Measurements from ENCODE around the gene GPRIN1.
"Not testable (repeated sequence)": the region's sequence is repeated elsewhere in the genome, so short reads cannot be mapped to it uniquely, and the experiment has no call there.

GPRIN1 gene

GRCh38 chr5:176565760-176566288 is 44.1 kb downstream of the GPRIN1 start:
- no peak for DNase-seq

DNA sequence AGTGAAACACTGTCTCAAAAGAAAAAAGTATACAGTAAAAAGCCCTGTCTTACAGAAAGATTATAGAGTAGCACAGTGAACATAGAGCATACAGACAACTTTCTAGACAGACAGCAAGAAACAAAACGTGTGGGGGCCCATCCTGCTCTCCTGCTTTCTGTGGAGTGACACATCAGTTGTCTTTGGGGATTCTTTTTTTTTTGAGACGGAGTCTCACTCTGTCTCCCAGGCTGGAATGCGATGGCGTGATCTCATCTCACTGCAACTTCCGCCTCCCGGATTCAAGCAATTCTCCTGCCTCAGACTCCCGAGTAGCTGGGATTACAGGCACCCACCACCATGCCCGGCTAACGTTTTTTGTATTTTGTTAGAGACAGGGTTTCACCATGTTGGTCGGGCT is 46.0 kb downstream of the GPRIN1 start:
- DNase-seq, result no peak

DNA sequence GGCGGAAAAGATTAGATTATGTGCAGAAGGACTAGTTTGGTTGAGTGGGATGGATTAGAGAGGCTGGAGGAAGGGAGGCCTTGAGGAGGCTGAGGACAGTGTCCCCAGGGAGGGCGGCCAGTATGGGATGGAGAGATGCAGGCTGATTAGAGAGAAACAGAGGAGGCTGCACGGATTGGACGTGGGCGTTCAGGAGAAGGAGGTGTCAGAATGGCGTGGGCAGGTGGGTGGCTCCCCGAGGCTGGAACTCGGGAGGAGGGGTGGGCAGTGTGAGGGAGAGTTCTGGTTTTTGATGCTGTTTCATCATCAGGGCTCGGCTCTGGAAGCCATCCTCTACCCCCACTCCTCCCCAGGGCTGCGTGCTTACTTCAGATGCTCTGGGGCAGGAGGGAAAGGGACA is 47.8 kb downstream of the GPRIN1 start:
- DNase-seq, result no peak

- no peak for DNase-seq
These were observed 48.7 kb downstream of the GPRIN1 start for GRCh38 chr5:176561259-176561658.

GRCh38 chr5:176560364-176560763 is 49.6 kb downstream of the GPRIN1 start:
- DNase-seq, result no peak

- DNase-seq, result no peak
These were observed 50.3 kb downstream of the GPRIN1 start for GRCh38 chr5:176559683-176560082.

DNA sequence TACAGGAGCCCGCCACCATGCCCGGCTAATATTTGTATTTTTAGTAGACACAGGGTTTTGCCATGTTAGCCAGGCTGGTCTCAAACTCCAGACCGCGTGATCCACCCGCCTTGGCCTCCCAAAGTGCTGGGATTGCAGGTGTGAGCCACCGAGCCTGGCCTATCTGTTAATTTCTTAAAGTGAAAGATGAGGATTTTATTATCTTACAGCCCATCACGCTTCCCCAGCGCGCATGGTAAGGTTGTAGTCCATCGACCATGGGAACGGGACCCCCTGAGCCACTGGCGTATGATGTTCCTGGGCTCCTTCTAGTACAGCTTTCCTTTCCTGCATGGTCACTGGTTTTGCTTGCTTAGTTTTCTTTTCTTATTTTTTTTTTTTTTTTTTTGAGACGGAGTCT is 52.1 kb downstream of the GPRIN1 start:
- no peak for DNase-seq

GRCh38 chr5:176553260-176554085 is 56.5 kb downstream of the GPRIN1 start:
- DNase-seq, result no peak

DNA sequence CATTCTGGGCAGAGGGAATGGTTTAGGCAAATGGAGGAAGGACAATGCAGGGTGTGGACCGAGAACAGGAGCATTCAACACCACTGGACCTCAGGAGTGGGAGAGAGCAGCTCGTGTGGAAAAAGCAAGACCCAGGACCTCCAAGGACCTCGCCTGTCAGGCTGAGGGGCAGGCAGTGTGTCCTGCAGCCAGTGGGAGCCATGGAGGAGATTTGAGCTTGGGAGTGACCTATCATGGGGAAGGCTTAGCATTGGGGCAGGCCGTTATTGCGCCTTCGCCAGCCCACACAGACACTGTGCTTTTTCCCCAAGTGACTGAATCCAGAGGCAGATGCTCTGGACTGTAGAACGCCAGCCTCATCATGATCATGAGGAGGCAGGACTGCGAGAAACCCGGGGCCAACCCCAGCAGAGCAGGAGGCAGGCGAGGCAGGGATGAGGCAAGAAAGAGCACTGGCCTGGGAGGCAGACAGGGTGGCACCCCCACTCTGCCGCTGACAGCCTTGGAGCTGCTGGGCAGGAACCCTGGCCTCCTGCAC is 57.6 kb downstream of the GPRIN1 start:
- no peak for DNase-seq

DNA sequence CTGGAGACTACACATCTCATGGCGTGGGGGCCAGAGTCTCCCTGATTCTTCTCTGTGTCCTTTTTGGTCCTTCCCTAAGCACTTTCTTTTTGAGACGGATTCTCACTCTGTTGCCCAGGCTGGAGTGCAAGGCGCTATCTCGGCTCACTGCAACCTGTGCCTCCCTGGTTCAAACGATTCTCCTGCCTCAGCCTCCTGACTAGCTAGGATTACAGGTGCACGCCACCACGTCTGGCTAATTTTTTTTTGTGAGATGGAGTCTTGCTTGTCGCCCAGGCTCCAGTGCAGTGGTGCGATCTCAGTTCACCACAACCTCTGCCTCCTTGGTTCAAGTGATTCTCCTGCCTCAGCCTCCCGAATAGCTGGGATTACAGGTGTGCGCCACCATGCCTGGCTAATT is 59.0 kb downstream of the GPRIN1 start:
- not testable (repeated sequence) for DNase-seq

- DNase-seq, result no peak
These were observed 59.6 kb downstream of the GPRIN1 start for GRCh38 chr5:176550275-176550831.

- DNase-seq, result no peak
These were observed 60.1 kb downstream of the GPRIN1 start for GRCh38 chr5:176549871-176550270.

GRCh38 chr5:176548967-176549444 is 61.0 kb downstream of the GPRIN1 start, which contains the start of gene CDHR2:
Gene CDHR2, plus strand, starts transcription at chr5:176549342. Its CDS starts 16,011 bp downstream, at chr5:176565353.
- no peak for DNase-seq

DNA sequence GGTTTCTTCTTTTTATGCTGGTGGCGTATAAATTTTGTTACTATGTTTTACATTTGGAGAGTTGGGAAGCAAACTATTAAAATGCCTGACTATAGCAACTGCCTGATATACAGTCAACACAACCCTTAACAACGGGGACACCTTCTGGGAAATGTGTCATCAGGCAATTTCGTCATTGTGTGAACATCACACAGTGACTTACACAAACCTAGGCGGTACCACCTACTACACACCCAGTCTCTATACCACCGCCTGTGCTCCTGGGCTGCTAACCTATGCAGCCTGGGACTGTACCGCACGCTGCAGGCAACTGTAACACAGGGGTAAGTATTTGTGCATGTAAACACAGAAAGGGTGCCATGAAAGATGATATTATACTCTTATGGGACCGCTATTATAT is 62.2 kb downstream of the GPRIN1 start:
- DNase-seq, result no peak

Data from T-helper 9 cell (primary cell).